ENCODE results near the gene ATP13A4. TPM values are rescaled to one million over a fixed set of nuclear protein-coding genes. Genes with fewer than 3 reads are reported as not detected.
A peak's percentile ranks its signal among the peaks of the same experiment; 100 is the strongest.

ATP13A4 gene
- total RNA-seq, 2 donors from 2014 or later, result 0.57 to 1.3 TPM

DNA sequence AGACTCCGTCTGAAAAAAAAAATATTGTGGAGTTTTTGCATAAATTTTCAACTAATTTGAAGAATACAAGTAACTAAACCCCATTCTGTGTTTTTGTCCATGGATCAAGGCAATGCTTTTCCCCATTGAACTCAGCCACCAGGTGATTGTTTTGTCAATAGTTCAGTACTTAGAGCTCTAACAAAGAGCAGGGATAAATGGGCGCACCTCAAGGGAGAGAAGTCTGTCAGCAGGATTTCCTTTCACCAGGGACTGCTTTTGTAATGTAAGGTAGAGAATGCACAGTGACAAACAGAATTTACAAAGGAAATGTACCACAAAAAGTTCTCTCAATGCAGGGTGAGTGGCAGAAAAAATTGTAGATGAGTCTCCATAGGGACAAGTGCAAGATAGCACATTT is 165.4 kb downstream of the ATP13A4 start:
- Histone ChIP-seq H3K27ac (ENCODE audit: low read depth, low read length) (no peak overlapping the region), H3K36me3 (ENCODE audit: control insufficient read depth, insufficient read depth, low read length) (no peaks in the 10 kb centered on the region), H3K4me3 (ENCODE audit: low read length) (no peak overlapping the region), H3K27me3 (ENCODE audit: control insufficient read depth, insufficient read depth, low read length, poor library complexity, severe bottlenecking) (no peaks in the 10 kb centered on the region), H3K9me3 (ENCODE audit: control insufficient read depth, low read length) (peaks cover 7% of the 10 kb centered on the region), H3K4me1 (ENCODE audit: control insufficient read depth, insufficient read depth, low read length) (peaks cover 11% of the 10 kb centered on the region), H3K9ac (ENCODE audit: extremely low read depth, low read length, poor library complexity, severe bottlenecking) (no peak overlapping the region)
- peaks cover 5% of the 10 kb centered on the region for H3K9me3 Mint-ChIP-seq
- H3K4me3 Mint-ChIP-seq, result no peak overlapping the region
- H3K4me1 Mint-ChIP-seq, result peaks cover 27% of the 10 kb centered on the region
- H3K27ac Mint-ChIP-seq, result peak overlapping the region; percentile 24
- no peak for DNase-seq
- H3K36me3 Mint-ChIP-seq (ENCODE audit: low read depth), result no peaks in the 10 kb centered on the region
- 61 to 71% methylated on average over 1 to 2 of the region's 2 CpGs for WGBS, 2 experiments (ENCODE audit: insufficient coverage in 1 of 2, insufficient read length in 1 of 2)
- H3K27me3 Mint-ChIP-seq (ENCODE audit: insufficient read depth), result peaks cover 7% of the 10 kb centered on the region
- TF ChIP-seq, protein P1, sequence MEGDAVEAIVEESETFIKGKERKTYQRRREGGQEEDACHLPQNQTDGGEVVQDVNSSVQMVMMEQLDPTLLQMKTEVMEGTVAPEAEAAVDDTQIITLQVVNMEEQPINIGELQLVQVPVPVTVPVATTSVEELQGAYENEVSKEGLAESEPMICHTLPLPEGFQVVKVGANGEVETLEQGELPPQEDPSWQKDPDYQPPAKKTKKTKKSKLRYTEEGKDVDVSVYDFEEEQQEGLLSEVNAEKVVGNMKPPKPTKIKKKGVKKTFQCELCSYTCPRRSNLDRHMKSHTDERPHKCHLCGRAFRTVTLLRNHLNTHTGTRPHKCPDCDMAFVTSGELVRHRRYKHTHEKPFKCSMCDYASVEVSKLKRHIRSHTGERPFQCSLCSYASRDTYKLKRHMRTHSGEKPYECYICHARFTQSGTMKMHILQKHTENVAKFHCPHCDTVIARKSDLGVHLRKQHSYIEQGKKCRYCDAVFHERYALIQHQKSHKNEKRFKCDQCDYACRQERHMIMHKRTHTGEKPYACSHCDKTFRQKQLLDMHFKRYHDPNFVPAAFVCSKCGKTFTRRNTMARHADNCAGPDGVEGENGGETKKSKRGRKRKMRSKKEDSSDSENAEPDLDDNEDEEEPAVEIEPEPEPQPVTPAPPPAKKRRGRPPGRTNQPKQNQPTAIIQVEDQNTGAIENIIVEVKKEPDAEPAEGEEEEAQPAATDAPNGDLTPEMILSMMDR (conservative IDR thresholded peaks at IDR 0.05), result no peak

DNA sequence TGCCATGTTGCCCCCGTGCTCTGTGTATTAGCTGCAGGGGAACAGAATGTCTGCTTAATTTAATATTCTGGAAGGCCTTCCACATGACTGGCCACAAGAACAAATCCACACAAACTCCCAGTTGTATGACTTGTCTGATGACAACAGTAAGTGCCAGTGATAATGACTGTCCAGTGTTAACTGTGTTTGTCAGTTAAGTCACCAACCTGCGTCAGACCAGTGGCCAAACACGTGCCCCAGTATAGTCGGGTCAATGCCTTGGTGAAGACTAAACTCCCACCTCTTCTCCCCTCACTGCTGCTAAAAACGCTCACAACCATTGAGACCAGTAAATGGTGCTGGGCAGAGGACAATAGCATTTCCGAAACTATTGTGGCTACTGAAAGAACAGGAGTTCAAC is 166.3 kb downstream of the ATP13A4 start:
- H3K27ac Mint-ChIP-seq, result no peak overlapping the region
- peaks cover 33% of the 10 kb centered on the region for H3K4me1 Mint-ChIP-seq

DNA sequence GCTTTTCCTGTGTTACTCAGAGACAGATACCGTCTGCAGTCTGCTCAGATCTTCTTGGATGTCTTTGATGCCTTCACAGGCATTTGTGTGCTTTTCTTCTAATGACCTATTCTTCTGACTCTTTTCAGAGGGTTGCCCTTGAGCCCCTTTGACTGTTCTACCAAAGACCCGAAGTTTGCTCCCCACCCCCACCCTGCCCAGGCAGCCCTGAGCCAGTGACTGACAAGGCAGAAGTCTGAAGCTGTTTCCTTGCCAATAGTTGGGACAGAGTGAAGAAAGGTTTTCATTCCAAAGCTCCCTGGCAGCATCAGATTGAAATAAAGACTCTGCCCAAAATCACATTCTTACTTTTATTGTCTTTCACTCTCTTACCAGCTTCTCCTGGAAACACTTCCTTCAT is 167.1 kb downstream of the ATP13A4 start:
- Histone ChIP-seq H3K9ac (ENCODE audit: extremely low read depth, low read length, poor library complexity, severe bottlenecking) (no peak overlapping the region), H3K36me3 (ENCODE audit: control insufficient read depth, insufficient read depth, low read length) (no peaks in the 10 kb centered on the region), H3K27ac (ENCODE audit: low read depth, low read length) (peak overlapping the region; percentile 53), H3K9me3 (ENCODE audit: control insufficient read depth, low read length) (peaks cover 7% of the 10 kb centered on the region), H3K4me3 (ENCODE audit: low read length) (no peak overlapping the region), H3K27me3 (ENCODE audit: control insufficient read depth, insufficient read depth, low read length, poor library complexity, severe bottlenecking) (no peaks in the 10 kb centered on the region), H3K4me1 (ENCODE audit: control insufficient read depth, insufficient read depth, low read length) (peaks cover 15% of the 10 kb centered on the region)
- Mint-ChIP-seq H3K27me3 (ENCODE audit: insufficient read depth) (peaks cover 6% of the 10 kb centered on the region), H3K4me1 (peaks cover 41% of the 10 kb centered on the region), H3K9me3 (no peaks in the 10 kb centered on the region), H3K36me3 (ENCODE audit: low read depth) (no peaks in the 10 kb centered on the region), H3K4me3 (no peak overlapping the region), H3K27ac (no peak overlapping the region)
- WGBS, 2 experiments (ENCODE audit: insufficient coverage in 1 of 2, insufficient read length in 1 of 2), result 70 to 80% methylated on average over 1 to 2 of the region's 2 CpGs
- no peak for DNase-seq
- TF ChIP-seq, protein P1 (conservative IDR thresholded peaks at IDR 0.05), result no peak

More for the DNA sequence above, 166.3 kb downstream of the ATP13A4 start:
- H3K27ac ChIP-seq (ENCODE audit: low read depth, low read length), result no peak overlapping the region
- Mint-ChIP-seq H3K9me3 (no peaks in the 10 kb centered on the region), H3K36me3 (ENCODE audit: low read depth) (no peaks in the 10 kb centered on the region), H3K27me3 (ENCODE audit: insufficient read depth) (peaks cover 7% of the 10 kb centered on the region), H3K4me3 (no peak overlapping the region)
- H3K9me3 ChIP-seq (ENCODE audit: control insufficient read depth, low read length), result peaks cover 7% of the 10 kb centered on the region
- 72 to 90% methylated on average over 2 to 6 of the region's 6 CpGs for WGBS, 2 experiments (ENCODE audit: insufficient coverage in 1 of 2, insufficient read length in 1 of 2)
- no peak overlapping the region for H3K9ac ChIP-seq (ENCODE audit: extremely low read depth, low read length, poor library complexity, severe bottlenecking)
- TF ChIP-seq, protein P1 (conservative IDR thresholded peaks at IDR 0.05), result no peak
- H3K27me3 ChIP-seq (ENCODE audit: control insufficient read depth, insufficient read depth, low read length, poor library complexity, severe bottlenecking), result no peaks in the 10 kb centered on the region
- H3K36me3 ChIP-seq (ENCODE audit: control insufficient read depth, insufficient read depth, low read length), result no peaks in the 10 kb centered on the region
- no peak for DNase-seq
- H3K4me1 ChIP-seq (ENCODE audit: control insufficient read depth, insufficient read depth, low read length), result peaks cover 14% of the 10 kb centered on the region
- no peak overlapping the region for H3K4me3 ChIP-seq (ENCODE audit: low read length)

Data from endodermal cell (in vitro differentiated cells).